22Rv1 (cell line): ENCODE data around the gene LILRA1.
"Not testable (repeated sequence)": the region's sequence is repeated elsewhere in the genome, so short reads cannot be mapped to it uniquely, and the experiment has no call there.

ENCODE experiments used
- CTCF ChIP-seq: fragments of 450-650 bp; IDR thresholded peaks from 2 replicates; pipeline ENCODE4 v1.5.1; 2017; ENCODE audit warnings: mild to moderate bottlenecking
- ZFX ChIP-seq: fragments of 450-650 bp; IDR thresholded peaks from 2 replicates; pipeline ENCODE4 v1.6.1; 2017; ENCODE audit warnings: antibody characterized with exemption, borderline replicate concordance

- TF ChIP-seq CTCF, ZFX: not testable (repeated sequence)
Observed at GRCh38 chr19:54593445-54593844, at the start of gene LILRA1.
